Measurements from ENCODE around the gene ERG. TPM values are rescaled to one million over a fixed set of nuclear protein-coding genes. Genes with fewer than 3 reads are reported as not detected.

ERG gene
- total RNA-seq, 1 experiment from 2014 or later = not detected

GRCh38 chr21:38492007-38492406, 6.3 kb downstream of the ERG start:
- no peaks in the 10 kb centered on the region for H3K9me2 ChIP-seq (replicated peaks; ENCODE audit: low read length)
- CTCF ChIA-PET = no interaction called here
- TF ChIP-seq CTCF (conservative IDR thresholded peaks at IDR 0.05; ENCODE audit: low read depth, low read length) (no peak), EZH2 (IDR thresholded peaks at IDR 0.05; ENCODE audit: low read length, unreplicated experiment) (no peak), EZH2phosphoT487 (IDR thresholded peaks at IDR 0.05; ENCODE audit: borderline replicate concordance, low read length) (no peak)
- no peak overlapping the region for H3K9ac ChIP-seq (ENCODE audit: low read length)
- BruUV-seq (replicated peaks) = no TSS peak
- H3K4me3 ChIP-seq (ENCODE audit: low read length) = no peak overlapping the region
- H2AFZ ChIP-seq (ENCODE audit: low read length) = no peak overlapping the region
- peaks cover 28% of the 10 kb centered on the region for H3K4me1 ChIP-seq (ENCODE audit: insufficient read depth, low read length)
- H3K79me2 ChIP-seq (ENCODE audit: low read length) = no peaks in the 10 kb centered on the region
- H3K36me3 ChIP-seq (ENCODE audit: low read depth, low read length) = no peaks in the 10 kb centered on the region
- intact Hi-C loops (cut with micrococcal nuclease) = no loop called here
- peaks cover 4% of the 10 kb centered on the region for H3F3A ChIP-seq (ENCODE audit: low read length, unreplicated experiment)
- ATAC-seq = no peak
- H3K27ac ChIP-seq (ENCODE audit: low read length) = no peak overlapping the region
- no peaks in the 10 kb centered on the region for H3K9me3 ChIP-seq (ENCODE audit: low read length)
- peaks cover 15% of the 10 kb centered on the region; the same call in 1 of the 2 replicates for H3K27me3 ChIP-seq (ENCODE audit: low read length)
- H3K4me2 ChIP-seq (ENCODE audit: low read length) = no peak overlapping the region
- DNase-seq = no peak
- no peaks in the 10 kb centered on the region for H4K20me1 ChIP-seq (ENCODE audit: low read length)
- POLR2A ChIA-PET (ENCODE audit: unreplicated experiment) = no interaction called here

- Histone ChIP-seq H2AFZ (ENCODE audit: low read length) (no peak overlapping the region), H3K9ac (ENCODE audit: low read length) (no peak overlapping the region), H3K79me2 (ENCODE audit: low read length) (no peaks in the 10 kb centered on the region), H3K36me3 (ENCODE audit: low read depth, low read length) (no peaks in the 10 kb centered on the region), H3K4me2 (ENCODE audit: low read length) (no peak overlapping the region), H4K20me1 (ENCODE audit: low read length) (no peaks in the 10 kb centered on the region), H3K4me1 (ENCODE audit: insufficient read depth, low read length) (peaks cover 32% of the 10 kb centered on the region), H3K27me3 (ENCODE audit: low read length) (peaks cover 15% of the 10 kb centered on the region; the same call in 1 of the 2 replicates), H3K9me2 (replicated peaks; ENCODE audit: low read length) (no peaks in the 10 kb centered on the region), H3K27ac (ENCODE audit: low read length) (no peak overlapping the region), H3K9me3 (ENCODE audit: low read length) (no peaks in the 10 kb centered on the region), H3F3A (ENCODE audit: low read length, unreplicated experiment) (peaks cover 4% of the 10 kb centered on the region), H3K4me3 (ENCODE audit: low read length) (no peak overlapping the region)
- no peak for ATAC-seq
- intact Hi-C loops (cut with micrococcal nuclease) = no loop called here
- no peak for DNase-seq
- TF ChIP-seq EZH2phosphoT487 (IDR thresholded peaks at IDR 0.05; ENCODE audit: borderline replicate concordance, low read length) (no peak), EZH2 (IDR thresholded peaks at IDR 0.05; ENCODE audit: low read length, unreplicated experiment) (no peak), CTCF (conservative IDR thresholded peaks at IDR 0.05; ENCODE audit: low read depth, low read length) (no peak)
- no TSS peak for BruUV-seq (replicated peaks)
- ChIA-PET POLR2A (ENCODE audit: unreplicated experiment) (no interaction called here), CTCF (no interaction called here)
Observed at GRCh38 chr21:38491536-38491935, 6.7 kb downstream of the ERG start.

GRCh38 chr21:38490411-38491020, 7.8 kb downstream of the ERG start:
- ChIA-PET POLR2A (ENCODE audit: unreplicated experiment) (no interaction called here), CTCF (no interaction called here)
- H2AFZ ChIP-seq (ENCODE audit: low read length) = no peak overlapping the region
- H3K9me3 ChIP-seq (ENCODE audit: low read length) = no peaks in the 10 kb centered on the region
- peaks cover 4% of the 10 kb centered on the region for H3F3A ChIP-seq (ENCODE audit: low read length, unreplicated experiment)
- BruUV-seq (replicated peaks) = no TSS peak
- H3K4me1 ChIP-seq (ENCODE audit: insufficient read depth, low read length) = peaks cover 38% of the 10 kb centered on the region
- no peaks in the 10 kb centered on the region for H3K79me2 ChIP-seq (ENCODE audit: low read length)
- H3K4me2 ChIP-seq (ENCODE audit: low read length) = no peak overlapping the region
- no peak overlapping the region for H3K9ac ChIP-seq (ENCODE audit: low read length)
- H3K36me3 ChIP-seq (ENCODE audit: low read depth, low read length) = no peaks in the 10 kb centered on the region
- no peaks in the 10 kb centered on the region for H3K9me2 ChIP-seq (replicated peaks; ENCODE audit: low read length)
- no peak for TF ChIP-seq EZH2phosphoT487 (IDR thresholded peaks at IDR 0.05; ENCODE audit: borderline replicate concordance, low read length)
- TF ChIP-seq EZH2 (IDR thresholded peaks at IDR 0.05; ENCODE audit: low read length, unreplicated experiment) = no peak
- no peak for TF ChIP-seq CTCF (conservative IDR thresholded peaks at IDR 0.05; ENCODE audit: low read depth, low read length)
- no peak for ATAC-seq
- H3K27ac ChIP-seq (ENCODE audit: low read length) = no peak overlapping the region
- no peak for DNase-seq
- H4K20me1 ChIP-seq (ENCODE audit: low read length) = no peaks in the 10 kb centered on the region
- H3K4me3 ChIP-seq (ENCODE audit: low read length) = no peak overlapping the region
- intact Hi-C loops (cut with micrococcal nuclease) = no loop called here
- H3K27me3 ChIP-seq (ENCODE audit: low read length) = peaks cover 6% of the 10 kb centered on the region; the same call in 1 of the 2 replicates
